GM19035 (cell line): ENCODE data around the gene NRIP1.
A peak's percentile ranks its signal among the peaks of the same experiment; 100 is the strongest.

ENCODE experiments used
- ATAC-seq: cut with Tn5 transposase; IDR thresholded peaks from one replicate; pipeline ENCODE4 v1.9.1; 2021; ENCODE audit not compliant: unreplicated experiment

NRIP1 gene

DNA sequence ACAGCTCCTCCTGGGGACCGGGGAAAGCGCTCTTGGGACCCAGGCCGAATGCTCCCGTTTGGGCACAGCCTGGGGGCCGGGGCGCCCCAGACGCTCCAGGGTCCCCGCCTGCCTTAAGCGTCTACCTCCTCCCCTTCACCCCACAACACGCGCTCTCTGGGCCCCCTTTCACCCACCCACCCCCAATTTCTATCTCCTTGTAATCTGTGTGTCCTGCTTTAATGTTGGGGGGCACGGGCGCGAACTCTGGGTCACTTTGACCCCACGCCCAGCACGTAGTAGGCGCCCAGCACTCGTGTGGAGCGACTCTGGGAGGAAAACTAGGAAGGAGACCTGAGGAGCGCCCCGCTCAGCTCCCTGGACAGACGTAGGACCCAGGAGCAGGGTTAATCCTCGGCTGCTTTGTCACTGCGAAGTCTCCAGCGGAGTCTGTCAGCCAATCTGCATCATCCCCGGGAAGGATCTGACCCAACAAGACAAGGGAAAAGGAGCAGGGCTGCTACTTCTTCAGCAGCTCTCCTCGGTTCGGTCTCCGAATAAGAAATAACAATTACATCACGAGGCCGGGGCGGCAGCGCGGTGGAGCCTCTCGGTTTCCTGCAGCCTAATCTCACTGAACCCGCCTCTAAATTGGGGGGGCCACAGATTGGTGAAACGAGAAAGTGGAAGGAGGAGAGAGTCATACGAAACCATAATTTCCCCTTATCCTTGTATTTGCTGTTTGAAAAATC, 757 bp upstream of the NRIP1 start:
- peak; percentile 28 for ATAC-seq

DNA sequence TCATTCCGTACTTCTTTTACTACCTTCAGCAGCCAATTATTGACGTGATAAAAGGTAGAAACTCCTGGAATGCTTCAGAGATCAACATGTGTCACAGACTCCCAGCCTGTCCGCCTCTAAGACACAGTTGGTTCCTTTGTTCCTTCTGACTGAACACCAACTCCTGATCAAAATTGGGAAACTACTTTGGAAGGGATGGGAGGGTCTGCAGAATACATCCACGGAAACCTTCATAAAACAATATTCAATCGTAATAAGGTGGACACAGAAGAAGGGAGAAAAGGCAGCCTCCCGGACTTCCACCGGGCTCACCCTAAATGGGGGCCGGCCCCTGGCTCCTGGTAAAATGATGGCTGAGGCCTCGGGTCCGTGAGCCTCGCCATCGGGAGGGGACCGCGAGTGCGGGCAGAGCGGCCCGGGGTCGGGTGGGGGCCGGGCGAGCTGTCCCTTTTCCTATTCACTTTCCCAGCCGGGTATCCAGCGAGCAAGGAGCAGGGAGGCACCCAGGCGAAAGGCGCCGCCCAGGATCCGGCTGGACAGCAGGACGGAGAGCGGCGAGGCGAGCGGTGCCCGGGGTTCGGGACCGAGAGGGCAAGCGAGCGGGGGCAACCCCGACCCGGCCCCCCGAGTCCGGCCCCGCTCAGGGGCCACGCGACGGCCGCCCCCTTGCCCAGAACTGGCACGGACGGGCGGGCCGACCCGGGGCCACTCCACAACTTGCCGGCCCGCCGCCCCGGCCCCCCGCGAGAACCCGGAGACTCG, 805 bp downstream of the NRIP1 start:
- ATAC-seq, result peak; percentile 3

- ATAC-seq, result no peak
These were observed 1.6 kb downstream of the NRIP1 start for GRCh38 chr21:15063081-15063813.

- no peak for ATAC-seq
These were observed 2.2 kb downstream of the NRIP1 start for GRCh38 chr21:15062606-15062965.

- no peak for ATAC-seq
These were observed 2.8 kb downstream of the NRIP1 start for GRCh38 chr21:15061747-15062605.

DNA sequence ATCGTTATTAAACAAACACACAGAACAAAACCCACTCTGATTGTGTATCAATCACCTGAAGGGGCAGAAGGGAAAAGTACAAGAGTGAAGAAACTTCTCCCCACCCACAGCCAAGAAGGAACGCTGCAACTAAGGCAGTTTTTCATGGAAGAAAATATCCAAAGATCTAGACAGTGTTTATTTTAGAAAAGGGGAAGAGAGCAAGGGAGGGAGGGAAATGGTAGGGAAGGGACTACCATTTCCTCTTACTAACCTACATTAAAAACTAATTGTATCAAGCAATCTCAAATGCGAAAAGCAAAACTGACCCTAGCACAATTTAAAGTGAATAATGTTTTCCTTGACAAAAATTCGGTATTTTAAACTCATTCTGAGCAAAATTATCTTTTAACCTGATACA, 3.5 kb downstream of the NRIP1 start:
- ATAC-seq, result no peak

- ATAC-seq, result no peak
These were observed 4.1 kb downstream of the NRIP1 start for GRCh38 chr21:15060543-15061175.

GRCh38 chr21:15059397-15059796, 5.4 kb downstream of the NRIP1 start:
- no peak for ATAC-seq

GRCh38 chr21:15058854-15059263, 5.9 kb downstream of the NRIP1 start:
- ATAC-seq, result no peak

- no peak for ATAC-seq
These were observed 7.5 kb downstream of the NRIP1 start for GRCh38 chr21:15057285-15057684.

DNA sequence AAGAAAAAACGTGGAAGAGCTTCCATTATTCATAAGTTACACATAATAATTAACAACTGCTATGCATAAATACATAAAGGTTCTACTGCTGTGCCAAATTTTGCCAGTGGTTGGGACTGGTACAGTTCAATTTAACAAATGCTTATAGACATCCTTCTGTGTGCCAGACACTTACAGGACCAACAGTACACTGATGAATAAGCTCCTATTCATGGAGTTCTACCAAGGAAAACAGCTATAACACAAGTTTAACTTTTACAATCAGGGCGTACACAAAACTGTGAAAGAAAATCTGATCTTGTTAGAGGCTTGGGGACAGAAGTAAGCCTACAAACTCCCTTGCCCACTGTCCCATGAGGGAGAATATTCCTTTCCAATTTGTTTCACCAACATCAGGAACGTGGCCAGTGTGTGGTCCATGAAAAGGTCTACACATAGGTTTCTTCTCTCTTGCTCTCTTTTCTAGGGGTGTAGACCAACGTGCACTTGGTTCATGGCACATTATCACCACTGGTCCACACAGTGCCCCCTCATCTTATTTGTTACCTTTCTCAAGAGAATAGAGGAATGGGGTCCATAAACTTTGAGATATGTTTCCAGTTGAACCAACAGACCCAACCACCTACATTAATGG, 10.1 kb downstream of the NRIP1 start:
- ATAC-seq, result no peak

- no peak for ATAC-seq
These were observed 10.7 kb downstream of the NRIP1 start for GRCh38 chr21:15054089-15054488.

DNA sequence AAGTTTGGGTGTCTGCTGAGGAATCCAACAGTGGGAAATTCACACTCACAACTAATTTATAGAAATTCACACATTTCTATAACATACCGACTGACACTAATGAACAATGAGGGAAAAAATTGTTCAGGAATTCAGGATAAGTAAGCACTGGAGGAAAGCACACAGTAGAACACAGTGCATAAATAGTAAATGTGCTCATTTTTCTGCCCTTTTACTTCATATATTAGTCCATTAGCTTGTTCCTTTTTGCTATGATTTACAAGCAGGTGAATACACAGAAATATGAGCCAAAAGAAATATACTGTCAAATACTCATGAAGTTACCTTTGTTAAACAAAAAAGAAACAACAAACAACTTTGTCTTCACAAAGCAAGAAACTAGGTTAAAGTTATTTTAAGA, 11.3 kb downstream of the NRIP1 start:
- no peak for ATAC-seq

DNA sequence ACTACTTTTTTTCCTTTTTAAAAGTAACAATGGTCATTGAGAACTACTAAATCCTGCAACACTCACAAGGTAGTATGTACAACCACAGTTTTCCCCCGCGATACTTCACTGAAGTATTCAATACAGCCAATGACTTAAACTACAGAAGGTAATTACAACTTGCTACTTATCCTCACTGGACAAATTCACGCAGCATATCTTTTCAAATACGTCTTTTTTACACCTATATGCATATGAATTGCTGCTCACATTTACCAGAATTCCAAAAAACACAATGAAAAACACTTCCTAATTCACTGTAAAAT, 12.4 kb downstream of the NRIP1 start:
- peak; percentile 11 for ATAC-seq

DNA sequence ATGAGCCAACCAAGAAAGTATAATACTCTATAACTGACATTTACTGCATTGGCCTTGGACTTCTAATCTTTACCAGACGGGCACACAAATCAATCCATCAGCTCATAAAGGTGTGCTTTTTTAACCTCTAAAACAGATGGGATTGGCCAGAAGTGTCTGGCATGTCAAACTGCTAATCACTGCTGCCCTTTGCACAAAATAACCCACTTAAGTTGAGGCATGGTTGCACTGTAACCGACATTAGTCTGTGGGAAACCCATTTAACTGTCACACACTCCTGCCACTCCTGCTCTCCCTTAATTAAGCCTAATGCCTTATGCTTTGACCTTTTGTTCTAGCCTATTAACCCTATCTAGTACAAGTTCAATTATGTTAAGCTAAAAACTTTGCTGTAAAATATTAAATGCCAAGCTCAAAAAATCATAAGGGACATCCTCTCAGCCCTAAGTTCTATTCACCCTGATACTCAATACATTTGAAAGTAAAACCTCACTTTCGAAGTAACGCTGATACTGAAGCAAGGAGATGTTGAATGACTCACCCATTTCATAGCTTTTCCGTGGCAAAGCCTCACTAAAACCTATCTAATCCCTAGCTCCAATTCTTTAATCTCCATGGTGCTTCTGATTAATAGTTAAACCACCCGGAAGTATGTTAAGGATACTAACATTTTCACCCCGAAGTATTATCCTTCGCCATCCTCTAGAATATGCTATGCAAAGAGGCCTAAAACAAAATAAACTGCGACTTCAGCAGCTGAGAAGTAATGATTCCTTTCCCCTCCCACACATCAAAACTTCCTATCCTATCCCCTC, 12.9 kb downstream of the NRIP1 start:
- ATAC-seq, result peak; percentile 89

GRCh38 chr21:15050568-15051377, 14.0 kb downstream of the NRIP1 start:
- no peak for ATAC-seq

- ATAC-seq, result no peak
These were observed 19.8 kb downstream of the NRIP1 start for GRCh38 chr21:15045017-15045416.

DNA sequence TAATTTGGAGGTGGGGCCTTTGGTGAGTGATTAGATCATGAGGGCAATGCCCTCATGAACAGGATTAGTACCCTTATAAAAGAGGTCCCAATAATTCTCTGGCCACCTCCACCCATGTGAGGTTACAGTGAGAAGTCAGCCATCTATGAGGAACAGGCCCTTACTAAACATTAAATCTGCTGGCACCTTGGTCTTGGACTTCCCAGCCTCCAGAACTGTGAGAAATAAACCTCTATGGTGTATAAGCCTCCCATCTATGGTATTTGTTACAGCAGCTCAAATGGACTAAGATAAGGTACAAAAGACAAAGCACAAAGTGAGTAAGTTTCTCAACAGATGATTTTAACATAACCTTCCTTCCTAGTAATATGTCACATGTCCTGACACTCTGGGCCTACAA, 22.3 kb downstream of the NRIP1 start:
- no peak for ATAC-seq
